Right ventricle myocardium inferior (tissue), 1 donor: ENCODE data around the gene TCF15. TPM values are rescaled to one million over a fixed set of nuclear protein-coding genes. Genes with fewer than 3 reads are reported as not detected.

Experiments used
- ATAC-seq: fragments of 200-7000 bp; cut with Tn5 transposase; one replicate; pipeline ENCODE4 v1.9.1; 2020; ENCODE audit warnings: mild to moderate bottlenecking, moderate library complexity
- DNase-seq: peaks from one replicate; pipeline ENCODE4 v3.0.0; 2021; ENCODE audit errors: missing footprints
- intact Hi-C: fragments of 100-400 bp; cut with DNase I; formaldehyde crosslinking; loops from one replicate; pipeline ENCODE4 v1.11.0; 2022
- total RNA-seq: library from RNA; stranded (reverse); fragmentation: NEBNext Ultra II Directional; extraction: Animal tissue kit (Norgen Biotek cat#: 25700); gene quantifications from one replicate; pipeline ENCODE4 v1.2.1, GENCODE V29; 2021
- donor health status: DM: no; HTN: yes; CAD: no; lungs with severe emphysema.

Gene TCF15
- total RNA-seq, 1 donor from 2014 or later: 13.1 TPM

DNA sequence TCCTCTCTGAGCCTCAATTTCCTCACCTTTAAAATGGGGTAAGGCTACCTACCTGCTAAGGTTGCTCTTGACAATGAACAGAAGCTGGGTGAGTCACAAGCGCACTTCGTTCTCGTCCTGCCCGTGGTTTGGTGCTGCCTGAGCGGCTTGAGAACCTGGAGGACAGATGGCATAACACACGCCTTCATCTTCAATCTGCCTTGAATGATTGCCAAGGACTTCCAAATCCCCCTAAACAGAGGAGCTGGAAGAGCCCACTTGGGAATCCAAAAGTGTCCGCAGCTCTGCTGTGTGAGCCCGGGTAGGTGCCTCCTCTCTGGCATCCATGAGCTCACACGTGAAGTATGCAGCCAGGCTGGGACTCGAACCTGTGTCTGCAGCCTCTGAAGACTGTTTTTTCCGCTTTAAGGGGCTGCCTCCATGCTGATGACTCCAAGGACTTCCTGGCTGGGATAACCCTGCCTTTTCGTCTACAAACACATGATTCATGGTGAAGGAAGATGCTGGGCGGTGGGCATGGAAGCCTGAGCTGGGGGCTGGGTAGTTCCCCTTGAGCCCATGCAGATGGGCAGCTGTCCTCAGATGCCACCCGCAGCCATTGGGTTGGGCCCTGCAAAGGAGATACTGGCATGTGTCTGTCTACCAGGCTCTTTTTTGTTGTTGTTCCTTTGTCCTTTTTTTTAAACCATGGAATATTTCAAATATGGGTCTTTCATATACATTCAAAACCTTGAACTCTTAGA lies 41.3 kb downstream of the TCF15 start:
- no peak for DNase-seq
- intact Hi-C loops: no loop called here
- ATAC-seq: no peak

DNA sequence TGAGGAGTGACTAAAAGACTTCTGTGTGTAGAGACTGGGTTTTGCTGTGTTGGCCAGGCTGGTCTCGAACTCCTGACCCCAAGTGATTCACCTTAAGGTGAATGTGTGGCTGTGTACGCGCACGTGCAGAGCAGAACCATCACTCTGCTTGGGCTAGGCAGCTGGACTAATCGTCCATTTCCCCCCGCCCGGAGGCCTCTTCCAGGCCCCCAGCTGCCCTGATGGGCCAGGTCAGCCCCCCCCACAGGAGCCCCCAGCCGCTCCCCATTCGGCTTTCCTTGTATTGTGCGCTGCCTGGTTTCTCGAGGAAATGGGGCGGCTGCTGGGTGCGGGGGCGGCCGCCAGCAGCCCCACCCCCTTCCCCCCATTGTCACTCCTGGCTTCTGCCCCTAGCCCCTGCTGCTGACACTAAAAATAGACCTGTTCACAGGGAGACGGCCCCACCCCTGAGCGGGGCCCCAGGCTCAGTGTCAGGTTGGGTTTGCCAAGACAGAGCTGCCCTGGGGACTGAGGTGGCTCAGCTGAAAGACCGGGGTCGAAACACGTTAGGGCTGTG lies 41.9 kb downstream of the TCF15 start:
- intact Hi-C loops: no loop called here
- ATAC-seq: peak; percentile 53
- no peak for DNase-seq

DNA sequence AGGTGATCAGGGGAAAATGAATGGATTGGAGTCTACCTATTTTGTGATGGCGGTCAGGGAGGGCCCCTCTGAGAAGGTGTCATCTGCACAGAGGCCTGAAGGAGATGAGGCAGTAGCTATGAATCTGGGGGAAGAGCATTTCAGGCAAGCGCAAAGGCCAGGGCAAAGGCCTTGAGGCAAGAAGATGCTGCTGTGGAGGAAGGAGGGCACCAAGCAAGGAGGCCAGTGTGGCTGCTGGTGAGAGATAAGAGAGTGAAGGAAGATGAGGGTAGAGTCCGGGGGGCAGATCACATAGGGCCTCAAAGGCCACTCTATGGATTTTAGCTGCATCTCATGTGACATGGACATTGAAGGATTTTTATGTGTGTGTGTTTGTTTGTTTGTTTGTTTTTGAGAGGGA lies 45.9 kb downstream of the TCF15 start:
- intact Hi-C loops: no loop called here
- ATAC-seq (no peak), DNase-seq (no peak)

DNA sequence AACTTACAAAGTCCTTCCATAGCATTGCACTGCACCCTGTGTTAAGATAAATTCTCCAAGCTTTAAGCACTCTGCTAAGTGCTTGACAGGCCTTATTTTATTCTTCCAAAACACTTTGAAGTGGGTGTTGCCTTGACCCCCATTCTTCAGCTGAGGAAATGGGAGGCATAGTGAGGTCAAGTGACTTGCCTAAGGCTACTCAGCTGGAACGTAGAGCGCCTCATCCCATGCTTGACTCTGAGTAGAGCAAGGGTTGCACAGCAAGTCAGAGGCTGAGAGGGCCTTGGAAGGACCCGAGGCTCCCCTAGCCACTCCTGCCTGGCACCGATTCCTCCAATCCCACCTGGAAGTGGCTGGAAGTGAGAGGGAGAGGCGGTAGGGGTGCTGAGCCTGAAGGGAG lies 46.9 kb downstream of the TCF15 start:
- no peak for ATAC-seq
- DNase-seq: no peak
- intact Hi-C loops: loop anchor here (2.0 kb wide), 1 partner anchor 176 kb away; no protein-coding TSS in a partner anchor

DNA sequence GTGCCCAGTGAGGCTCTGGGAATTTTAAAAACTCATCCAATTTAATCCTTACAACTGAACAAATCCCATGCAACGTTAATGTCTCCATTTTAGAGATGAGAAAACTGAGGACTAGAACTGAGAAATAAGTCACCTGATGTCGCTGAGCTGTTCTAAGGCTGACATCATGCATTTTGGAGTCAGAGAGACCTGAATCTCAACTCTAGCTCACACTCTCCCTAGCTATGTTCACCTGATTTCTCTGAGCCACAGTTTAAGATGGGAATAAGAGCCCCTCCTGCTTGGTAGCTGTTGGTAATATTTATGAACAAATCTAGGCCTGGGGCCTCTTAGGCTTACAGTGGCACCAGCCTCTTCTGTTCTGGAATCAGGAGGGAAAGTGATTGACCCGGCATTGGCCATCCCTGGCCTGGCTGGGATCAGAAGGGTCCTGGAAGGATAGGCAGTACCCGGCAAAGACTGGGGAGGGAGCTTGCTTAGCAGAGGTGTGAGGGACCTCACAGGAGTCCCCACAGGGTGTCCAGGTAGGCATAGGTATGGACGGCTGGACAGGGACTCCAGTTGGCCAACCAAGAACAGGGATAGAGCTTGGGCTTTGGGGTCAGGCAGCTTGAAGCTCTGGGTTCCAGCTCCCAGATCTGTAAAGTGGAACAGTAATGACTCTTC lies 47.7 kb downstream of the TCF15 start:
- ATAC-seq: no peak
- intact Hi-C loops: loop anchor here (2.0 kb wide), 1 partner anchor 176 kb away; no protein-coding TSS in a partner anchor
- DNase-seq: no peak

DNA sequence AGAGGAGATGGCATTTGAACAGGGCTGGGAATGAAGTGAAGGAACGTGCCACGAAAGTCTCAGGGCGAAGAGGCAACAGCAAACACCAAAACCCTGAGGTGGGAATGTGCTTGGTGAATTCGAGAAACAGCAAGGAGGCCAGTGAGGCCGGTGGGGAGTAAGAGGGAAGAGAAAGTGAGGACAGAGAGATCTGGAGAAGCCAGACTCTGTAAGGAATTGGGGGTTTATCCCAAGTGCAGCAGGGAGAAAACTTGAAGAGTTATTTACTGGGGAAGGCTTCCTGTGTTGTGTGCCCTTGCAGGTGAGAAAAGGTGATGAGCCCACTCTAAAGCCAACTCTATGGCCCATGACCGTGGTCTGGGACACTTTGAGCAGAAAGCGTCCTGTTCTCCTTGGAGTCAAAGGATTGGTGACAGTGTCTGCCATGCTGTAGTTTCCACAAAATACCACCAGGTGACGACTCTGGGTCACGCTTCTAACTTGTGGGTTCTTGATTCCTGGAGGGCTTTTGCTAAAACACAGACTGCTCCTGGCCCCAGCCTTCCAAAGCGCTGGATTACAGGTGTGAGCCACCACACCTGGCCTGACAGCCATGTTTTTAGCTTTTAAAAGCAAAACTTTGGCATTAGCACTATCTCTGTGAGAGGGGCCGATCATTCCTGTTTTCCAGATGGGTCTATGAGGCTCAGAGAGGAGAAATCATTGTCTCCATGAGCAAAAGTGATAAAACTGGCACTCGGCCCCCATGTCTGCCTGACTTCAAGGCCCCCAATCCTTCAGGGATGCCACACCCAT lies 48.5 kb downstream of the TCF15 start:
- intact Hi-C loops: loop anchor here (1.0 to 2.0 kb wide), 3 partner anchors 84 to 177 kb away; no protein-coding TSS in a partner anchor

DNA sequence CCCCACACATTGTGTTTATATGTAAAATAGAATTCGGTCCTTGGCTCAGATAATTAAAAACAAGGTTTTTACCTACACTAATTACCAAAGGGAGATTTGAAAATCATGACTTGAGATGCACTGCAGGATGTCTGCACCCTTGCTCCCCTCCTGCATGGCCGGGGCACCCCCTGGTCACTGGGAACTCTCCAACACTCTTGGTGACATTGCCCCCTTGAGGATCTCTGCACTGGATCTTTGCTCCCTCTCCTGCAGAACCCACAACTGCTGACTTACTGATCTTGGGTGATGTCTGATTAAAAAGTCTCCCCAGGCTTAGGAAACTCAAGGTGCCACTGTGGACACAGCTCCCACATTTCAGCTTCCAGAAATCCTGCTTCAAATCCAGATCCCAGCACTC lies 49.4 kb downstream of the TCF15 start:
- ATAC-seq: no peak
- intact Hi-C loops: loop anchor here (1.0 kb wide), 2 partner anchors 85 to 168 kb away; no protein-coding TSS in a partner anchor

More for the DNA sequence above, 48.5 kb downstream of the TCF15 start:
- peak; percentile 82 for ATAC-seq
- no peak for DNase-seq

DNA sequence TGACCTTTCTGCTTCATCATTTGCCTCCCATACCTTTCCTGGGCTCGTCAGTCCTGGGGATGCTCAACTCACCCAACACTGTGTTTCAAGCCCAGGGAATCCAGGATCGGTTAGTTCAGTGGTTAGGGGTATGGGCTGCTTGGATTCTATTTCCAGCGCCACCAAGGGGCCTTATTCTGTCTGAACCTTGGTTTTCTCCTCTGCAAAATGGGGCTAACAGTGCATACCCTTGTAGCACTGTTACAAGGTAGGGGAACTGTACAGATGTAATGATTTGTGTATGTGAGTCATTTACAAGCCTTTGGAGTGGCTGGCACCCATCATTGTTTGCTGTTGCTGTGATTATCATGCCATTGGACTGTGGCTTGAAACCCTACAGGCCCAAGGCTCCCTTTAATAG lies 52.0 kb downstream of the TCF15 start:
- ATAC-seq: no peak
- intact Hi-C loops: no loop called here
- no peak for DNase-seq

More for the DNA sequence above, 49.4 kb downstream of the TCF15 start:
- DNase-seq: no peak

DNA sequence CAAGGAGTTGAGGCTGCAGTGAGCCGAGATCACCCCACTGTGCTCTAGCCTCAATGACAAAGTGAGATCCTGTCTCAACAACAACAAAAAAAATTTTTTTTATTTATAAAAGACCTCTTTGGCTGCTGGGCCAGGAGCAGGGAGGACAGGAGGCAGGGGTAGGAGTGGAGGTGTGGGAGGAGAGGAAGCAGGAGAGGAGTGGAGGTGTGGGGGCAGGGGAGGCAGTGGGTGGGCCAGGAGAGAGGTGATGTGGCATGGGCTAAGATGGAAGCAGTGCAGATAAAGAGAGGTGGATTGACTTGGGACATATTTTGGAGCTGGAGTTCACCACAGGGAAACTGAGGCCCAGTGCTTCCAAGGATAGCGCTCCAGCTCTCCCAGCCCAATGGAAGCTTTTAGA lies 53.1 kb downstream of the TCF15 start:
- no peak for DNase-seq
- intact Hi-C loops: no loop called here
- no peak for ATAC-seq

DNA sequence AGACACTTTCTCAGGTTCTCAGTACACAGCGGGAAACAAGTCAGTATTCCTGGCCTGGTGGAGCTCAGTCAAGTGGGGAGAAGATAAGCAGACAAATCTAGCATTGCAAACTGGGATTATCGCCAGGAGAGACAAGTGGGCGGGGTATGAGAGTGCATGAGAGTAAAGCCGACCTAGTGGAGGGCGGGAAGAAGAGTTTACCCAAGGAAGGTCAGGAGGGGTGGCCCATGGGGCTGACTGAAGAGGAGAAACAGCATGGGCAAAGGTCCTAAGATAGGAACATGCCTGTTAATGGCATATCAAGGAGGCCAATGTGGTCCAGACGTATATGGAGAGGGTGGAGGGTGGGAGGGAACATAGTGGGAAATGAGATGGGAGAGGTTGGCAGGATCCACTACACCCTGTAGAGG lies 54.1 kb downstream of the TCF15 start:
- intact Hi-C loops: no loop called here
- ATAC-seq (peak; percentile 90), DNase-seq (no peak)

Other genes with a start within 250 kb of the TCF15 start
- gene TRIB3, start 229.5 kb downstream of the TCF15 start, total RNA-seq: 0.65 TPM
- gene RBCK1, start 202.0 kb downstream of the TCF15 start, total RNA-seq: 43.7 TPM
- 25.2 TPM for gene TBC1D20, start 147.8 kb downstream of the TCF15 start, total RNA-seq
- 111 TPM for gene CSNK2A1, start 66.5 kb downstream of the TCF15 start, total RNA-seq
- 40.4 TPM for gene SRXN1, start 42.9 kb upstream of the TCF15 start, total RNA-seq
- gene SCRT2, start 65.5 kb upstream of the TCF15 start, total RNA-seq: not detected
- 2.7 TPM for gene SLC52A3, start 158.2 kb upstream of the TCF15 start, total RNA-seq
- gene FAM110A, start 223.4 kb upstream of the TCF15 start, total RNA-seq: 2.6 TPM